ENCODE measurements around the gene HYAL4. TPM values are rescaled to one million over a fixed set of nuclear protein-coding genes. Genes with fewer than 3 reads are reported as not detected.
A peak's percentile ranks its signal among the peaks of the same experiment; 100 is the strongest.

The HYAL4 gene
- total RNA-seq: not detected

- no peaks in the 10 kb centered on the region for H3K4me1 ChIP-seq
- no peak within 1 kb of the TSS for H3K4me3 ChIP-seq
- no peak for DNase-seq
- no peaks in the 10 kb centered on the region for H3K9me3 ChIP-seq
- TF ChIP-seq POLR2A (IDR thresholded peaks at IDR 0.05) (no peak), CTCF (IDR thresholded peaks at IDR 0.05) (no peak)
- intact Hi-C loops (cut with DNase I; ENCODE audit: low total_unique reads): no loop called here
- H3K27ac ChIP-seq: no peak within 1 kb of the TSS
- H3K36me3 ChIP-seq: no peaks in the 10 kb centered on the region
- no peaks in the 10 kb centered on the region for H3K27me3 ChIP-seq
These were observed at the start of gene HYAL4 for GRCh38 chr7:123844712-123845219. TSS of gene HYAL4 (plus strand) at chr7:123845169. CDS start at chr7:123868274, 23,105 bp downstream.

- Histone ChIP-seq H3K9me3 (no peaks in the 10 kb centered on the region), H3K4me1 (no peaks in the 10 kb centered on the region), H3K36me3 (no peaks in the 10 kb centered on the region), H3K4me3 (no peak overlapping the region), H3K27ac (no peak overlapping the region), H3K27me3 (no peaks in the 10 kb centered on the region)
- TF ChIP-seq POLR2A (IDR thresholded peaks at IDR 0.05) (no peak), CTCF (IDR thresholded peaks at IDR 0.05) (no peak)
- DNase-seq: no peak
- intact Hi-C loops (cut with DNase I; ENCODE audit: low total_unique reads): no loop called here
These were observed 49.1 kb upstream of the HYAL4 start for GRCh38 chr7:123795917-123796316.

GRCh38 chr7:123796568-123796967, 48.4 kb upstream of the HYAL4 start:
- TF ChIP-seq POLR2A (IDR thresholded peaks at IDR 0.05) (no peak), CTCF (IDR thresholded peaks at IDR 0.05) (no peak)
- Histone ChIP-seq H3K27ac (no peak overlapping the region), H3K27me3 (no peaks in the 10 kb centered on the region), H3K4me1 (no peaks in the 10 kb centered on the region), H3K9me3 (no peaks in the 10 kb centered on the region), H3K36me3 (no peaks in the 10 kb centered on the region), H3K4me3 (no peak overlapping the region)
- intact Hi-C loops (cut with DNase I; ENCODE audit: low total_unique reads): no loop called here
- DNase-seq: no peak

- TF ChIP-seq CTCF (IDR thresholded peaks at IDR 0.05) (peak; percentile 28 to 51 (median 45)), POLR2A (IDR thresholded peaks at IDR 0.05) (no peak)
- no peak overlapping the region for H3K27ac ChIP-seq
- intact Hi-C loops (cut with DNase I; ENCODE audit: low total_unique reads): no loop called here
These were observed 47.1 kb upstream of the HYAL4 start for GRCh38 chr7:123797673-123798531.

GRCh38 chr7:123798532-123799188, 46.3 kb upstream of the HYAL4 start:
- Histone ChIP-seq H3K27me3 (no peaks in the 10 kb centered on the region), H3K9me3 (no peaks in the 10 kb centered on the region), H3K4me3 (no peak overlapping the region), H3K27ac (no peak overlapping the region), H3K4me1 (no peaks in the 10 kb centered on the region), H3K36me3 (no peaks in the 10 kb centered on the region)
- intact Hi-C loops (cut with DNase I; ENCODE audit: low total_unique reads): no loop called here
- DNase-seq: no peak
- TF ChIP-seq CTCF (IDR thresholded peaks at IDR 0.05): no peak
- TF ChIP-seq POLR2A (IDR thresholded peaks at IDR 0.05): no peak

More at GRCh38 chr7:123797673-123798531, 47.1 kb upstream of the HYAL4 start:
- no peaks in the 10 kb centered on the region for H3K9me3 ChIP-seq
- no peaks in the 10 kb centered on the region for H3K36me3 ChIP-seq
- no peak for DNase-seq
- H3K27me3 ChIP-seq: no peaks in the 10 kb centered on the region
- no peak overlapping the region for H3K4me3 ChIP-seq
- no peaks in the 10 kb centered on the region for H3K4me1 ChIP-seq

Measured in uterus (tissue), 4 donors.